ENCODE data around the gene MANF. TPM values are rescaled to one million over a fixed set of nuclear protein-coding genes. Genes with fewer than 3 reads are reported as not detected.
"Not testable (repeated sequence)": the region's sequence is repeated elsewhere in the genome, so short reads cannot be mapped to it uniquely, and the experiment has no call there.

The MANF gene
- total RNA-seq, 2 donors from 2014 or later, result 198 to 250 TPM

GRCh38 chr3:51379301-51379700 lies 5.8 kb upstream of the MANF start:
- peaks cover 6% of the 10 kb centered on the region for H3K36me3 Mint-ChIP-seq
- ATAC-seq (no peak), DNase-seq (ENCODE audit: low spot score) (no peak)
- H3K27ac Mint-ChIP-seq, result peak overlapping the region in 1 of 2 donors; percentile 5
- H3K4me1 Mint-ChIP-seq (ENCODE audit: low read depth in 2 of 2), result peaks cover 9 to 13% of the 10 kb centered on the region in 2 donors
- no peaks in the 10 kb centered on the region for H3K27me3 Mint-ChIP-seq
- H3K9me3 Mint-ChIP-seq, result no peaks in the 10 kb centered on the region
- no peak overlapping the region for H3K4me3 Mint-ChIP-seq

DNA sequence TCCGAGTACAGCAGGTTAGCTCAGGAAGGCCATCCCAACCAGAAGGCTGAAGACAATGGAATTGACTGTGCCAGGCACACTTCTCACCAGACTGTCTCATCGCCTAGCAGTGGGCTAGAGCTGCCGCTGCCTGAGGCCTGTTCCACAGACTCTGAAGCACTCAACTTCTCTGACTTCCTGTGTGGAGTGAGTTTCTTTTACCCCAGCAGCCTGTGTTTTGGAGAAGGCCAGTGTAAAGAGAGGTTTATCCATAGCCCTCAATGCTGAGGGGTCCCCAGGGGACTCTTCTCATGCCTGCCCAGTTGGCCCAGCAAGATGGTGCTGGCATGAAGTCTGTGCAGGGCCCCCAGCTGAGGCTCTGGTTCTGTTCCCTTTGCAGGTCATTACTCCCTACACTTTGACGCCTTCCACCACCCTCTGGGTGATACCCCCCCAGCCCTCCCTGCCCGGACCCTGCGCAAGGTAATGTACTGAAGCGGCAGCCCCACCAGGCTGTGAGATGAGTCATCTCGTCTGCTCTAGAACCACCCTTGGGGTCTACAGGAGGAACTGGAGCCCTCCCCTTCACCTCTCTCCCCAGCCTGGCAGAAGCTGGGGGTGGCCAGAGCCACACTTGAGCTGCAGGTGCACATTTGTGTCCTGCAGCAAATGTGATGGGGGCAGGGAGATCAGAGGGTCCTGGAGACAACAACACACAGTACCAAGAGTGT lies 5.2 kb upstream of the MANF start:
- Mint-ChIP-seq H3K27ac (no peak overlapping the region), H3K9me3 (no peaks in the 10 kb centered on the region), H3K36me3 (peaks cover 6% of the 10 kb centered on the region), H3K27me3 (no peaks in the 10 kb centered on the region), H3K4me3 (no peak overlapping the region), H3K4me1 (ENCODE audit: low read depth in 2 of 2) (peaks cover 9 to 15% of the 10 kb centered on the region in 2 donors)
- DNase-seq (ENCODE audit: low spot score), result no peak
- no peak for ATAC-seq

GRCh38 chr3:51380601-51381332 lies 4.3 kb upstream of the MANF start:
- Mint-ChIP-seq H3K4me1 (ENCODE audit: low read depth in 2 of 2) (peaks cover 12 to 18% of the 10 kb centered on the region in 2 donors), H3K27me3 (no peaks in the 10 kb centered on the region), H3K4me3 (no peak overlapping the region), H3K9me3 (no peaks in the 10 kb centered on the region), H3K27ac (no peak overlapping the region), H3K36me3 (peaks cover 6% of the 10 kb centered on the region)
- ATAC-seq (no peak), DNase-seq (ENCODE audit: low spot score) (no peak)

DNA sequence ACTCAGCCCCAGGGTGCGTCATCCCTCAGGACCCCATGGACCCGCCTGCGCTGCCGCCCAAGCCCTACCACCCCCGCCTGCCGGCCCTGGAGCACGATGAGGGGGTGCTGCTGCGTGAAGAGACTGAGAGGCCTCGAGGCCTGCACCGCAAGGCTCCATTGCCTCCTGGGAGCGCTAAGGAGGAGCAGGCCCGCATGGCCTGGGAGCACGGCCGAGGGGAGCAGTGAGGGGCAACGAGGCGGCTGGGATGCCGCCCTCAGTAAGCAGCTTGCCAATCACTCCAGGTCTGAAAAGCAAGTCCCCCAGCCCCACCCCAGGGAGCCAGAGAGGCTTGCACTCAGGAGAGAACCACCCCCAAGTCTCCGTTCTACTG lies 3.8 kb upstream of the MANF start:
- peaks cover 18 to 23% of the 10 kb centered on the region in 2 donors for H3K4me1 Mint-ChIP-seq (ENCODE audit: low read depth in 2 of 2)
- H3K27ac Mint-ChIP-seq, result no peak overlapping the region
- H3K27me3 Mint-ChIP-seq, result no peaks in the 10 kb centered on the region
- no peak for ATAC-seq
- no peaks in the 10 kb centered on the region for H3K9me3 Mint-ChIP-seq
- no peak for DNase-seq (ENCODE audit: low spot score)
- peaks cover 10% of the 10 kb centered on the region for H3K36me3 Mint-ChIP-seq
- no peak overlapping the region for H3K4me3 Mint-ChIP-seq

- Mint-ChIP-seq H3K4me3 (no peak overlapping the region), H3K9me3 (no peaks in the 10 kb centered on the region), H3K27ac (no peak overlapping the region), H3K36me3 (peaks cover 15% of the 10 kb centered on the region), H3K27me3 (no peaks in the 10 kb centered on the region), H3K4me1 (ENCODE audit: low read depth in 2 of 2) (peaks cover 24 to 29% of the 10 kb centered on the region in 2 donors)
- DNase-seq (ENCODE audit: low spot score) (no peak), ATAC-seq (no peak)
Observed at GRCh38 chr3:51382076-51382745, 2.9 kb upstream of the MANF start.

DNA sequence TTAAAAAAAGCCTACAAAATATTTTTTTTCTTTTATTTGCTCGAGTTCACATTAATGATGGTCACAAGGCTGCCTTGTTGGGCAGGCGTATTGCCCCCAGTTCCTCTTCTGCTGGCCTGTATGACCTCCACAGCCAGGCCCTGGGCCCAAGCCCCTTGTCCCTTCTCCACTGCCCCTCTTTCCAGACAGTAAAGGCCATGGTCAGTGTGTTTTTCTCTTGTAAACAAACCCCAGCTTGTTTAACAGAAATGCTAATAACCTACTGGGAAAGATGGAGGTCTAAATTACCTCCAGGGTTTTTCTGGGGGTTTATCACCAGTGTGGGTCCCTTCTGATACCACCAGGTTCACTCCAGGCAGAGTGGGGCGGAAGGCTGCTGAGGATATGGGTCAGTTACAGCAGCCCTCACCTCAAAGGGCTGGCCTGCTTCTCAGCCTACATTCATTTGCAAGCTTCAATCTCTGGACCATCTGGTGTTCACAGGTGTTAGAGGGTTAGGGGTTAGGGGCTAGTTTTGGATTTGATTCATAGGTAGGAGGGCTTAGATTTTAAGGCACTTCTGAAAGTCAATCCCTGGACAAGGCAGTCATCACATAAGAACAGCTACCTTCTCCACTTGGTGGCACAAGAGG lies 2.0 kb upstream of the MANF start:
- peaks cover 30 to 36% of the 10 kb centered on the region in 2 donors for H3K4me1 Mint-ChIP-seq (ENCODE audit: low read depth in 2 of 2)

DNA sequence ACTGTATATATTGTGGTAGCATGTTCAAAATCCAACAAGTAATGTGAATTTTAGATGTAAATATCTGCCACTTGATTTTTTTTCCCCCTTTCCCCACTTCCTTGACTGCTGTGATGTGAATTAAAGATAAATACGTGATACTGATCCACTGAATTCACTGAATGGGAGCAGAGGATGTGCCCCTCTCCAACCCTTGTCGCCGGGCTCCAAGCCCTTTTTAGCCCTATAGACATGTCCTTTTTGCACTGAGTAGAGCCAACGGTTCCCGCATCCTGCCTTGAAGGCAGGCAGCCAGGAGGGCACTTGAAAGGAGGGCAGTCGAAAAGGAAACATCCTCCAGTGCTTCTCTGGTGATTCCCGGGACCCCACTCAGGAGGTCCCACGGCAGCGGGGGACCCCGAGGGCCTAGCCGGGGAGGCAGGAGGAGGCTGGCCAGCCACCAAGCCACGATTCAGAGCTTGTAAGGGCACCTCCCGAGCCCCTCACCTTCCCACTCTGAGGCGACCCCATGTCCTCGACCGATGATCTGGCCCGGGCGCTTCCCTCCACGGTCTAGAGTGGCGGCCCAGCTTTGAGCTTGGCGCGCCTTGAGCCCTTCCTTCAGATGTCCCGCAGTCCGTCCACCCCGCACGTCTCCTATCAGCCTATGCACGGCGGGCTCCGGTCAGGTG lies 901 bp upstream of the MANF start:
- Mint-ChIP-seq H3K27ac (peak overlapping the region; percentile 99 to 100), H3K4me1 (ENCODE audit: low read depth in 2 of 2) (peaks cover 36 to 41% of the 10 kb centered on the region in 2 donors), H3K27me3 (no peaks in the 10 kb centered on the region), H3K36me3 (peaks cover 23% of the 10 kb centered on the region), H3K9me3 (no peaks in the 10 kb centered on the region), H3K4me3 (peak overlapping the region; percentile 99)
- DNase-seq (ENCODE audit: low spot score), result peak; percentile 68
- ATAC-seq, result peak; percentile 20 to 34

More for the DNA sequence above, 2.0 kb upstream of the MANF start:
- ATAC-seq, result no peak
- Mint-ChIP-seq H3K36me3 (peaks cover 22% of the 10 kb centered on the region), H3K9me3 (no peaks in the 10 kb centered on the region), H3K27ac (peak overlapping the region; percentile 99 to 100), H3K4me3 (peak overlapping the region; percentile 99), H3K27me3 (no peaks in the 10 kb centered on the region)
- no peak for DNase-seq (ENCODE audit: low spot score)

DNA sequence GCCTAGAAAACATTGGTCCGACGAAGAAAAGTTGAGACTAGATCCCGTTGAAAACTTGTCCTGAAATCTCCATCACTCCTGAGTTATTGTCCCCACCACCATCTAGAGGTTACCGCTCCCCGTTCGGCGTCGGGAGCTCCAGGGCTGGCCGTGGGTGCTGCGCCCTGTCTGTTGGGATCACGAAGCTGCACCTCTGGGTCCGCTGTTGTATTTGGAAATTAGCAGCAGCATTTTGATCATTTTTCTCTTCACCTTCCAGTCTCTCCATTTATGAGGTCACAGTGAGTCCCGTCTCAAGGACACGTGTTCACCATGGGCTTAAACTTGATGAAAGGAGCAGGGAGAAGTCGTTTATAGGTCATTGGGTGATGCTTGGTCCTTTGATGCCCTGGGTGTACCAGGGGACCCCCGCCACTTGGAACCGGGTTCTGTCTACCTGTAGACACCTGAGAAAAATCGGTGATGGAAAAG lies 565 bp downstream of the MANF start:
- Mint-ChIP-seq H3K27me3 (no peaks in the 10 kb centered on the region), H3K4me1 (ENCODE audit: low read depth in 2 of 2) (peaks cover 48 to 55% of the 10 kb centered on the region in 2 donors), H3K36me3 (peaks cover 23% of the 10 kb centered on the region), H3K9me3 (no peaks in the 10 kb centered on the region), H3K4me3 (peak overlapping the region; percentile 99), H3K27ac (peak overlapping the region; percentile 99 to 100)
- ATAC-seq, result no peak
- DNase-seq (ENCODE audit: low spot score), result no peak

GRCh38 chr3:51386159-51386851 lies 1.2 kb downstream of the MANF start:
- peak overlapping the region; percentile 99 to 100 for H3K27ac Mint-ChIP-seq
- DNase-seq (ENCODE audit: low spot score) (no peak), ATAC-seq (no peak)
- no peaks in the 10 kb centered on the region for H3K9me3 Mint-ChIP-seq
- peaks cover 23% of the 10 kb centered on the region for H3K36me3 Mint-ChIP-seq
- H3K27me3 Mint-ChIP-seq, result no peaks in the 10 kb centered on the region
- peaks cover 50 to 57% of the 10 kb centered on the region in 2 donors for H3K4me1 Mint-ChIP-seq (ENCODE audit: low read depth in 2 of 2)
- peak overlapping the region; percentile 99 for H3K4me3 Mint-ChIP-seq

- ATAC-seq, result no peak
- Mint-ChIP-seq H3K27me3 (no peaks in the 10 kb centered on the region), H3K4me1 (ENCODE audit: low read depth in 2 of 2) (peaks cover 50 to 57% of the 10 kb centered on the region in 2 donors), H3K4me3 (peak overlapping the region; percentile 99), H3K36me3 (peaks cover 23% of the 10 kb centered on the region), H3K9me3 (no peaks in the 10 kb centered on the region), H3K27ac (peak overlapping the region; percentile 99 to 100)
- DNase-seq (ENCODE audit: low spot score), result no peak
Observed at GRCh38 chr3:51386852-51387229, 1.8 kb downstream of the MANF start.

DNA sequence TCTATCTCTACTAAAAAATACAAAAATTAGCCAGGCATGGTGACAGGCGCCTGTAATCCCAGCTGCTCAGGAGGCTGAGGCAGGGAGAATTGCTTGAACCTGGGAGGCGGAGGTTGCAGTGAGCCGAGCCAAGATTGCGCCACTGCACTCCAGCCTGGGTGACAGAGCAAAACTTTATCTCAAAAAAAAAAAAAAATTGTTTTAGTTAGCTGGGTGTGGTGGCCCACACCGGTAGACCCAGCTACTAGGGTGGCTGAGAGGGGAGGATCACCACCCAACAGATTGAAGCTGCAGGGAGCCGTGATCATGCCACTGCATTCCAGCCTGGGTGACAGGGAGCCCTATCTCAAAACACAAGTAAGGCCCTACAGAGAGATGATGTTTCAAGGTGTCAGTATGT lies 2.2 kb downstream of the MANF start:
- peak overlapping the region; percentile 99 for H3K4me3 Mint-ChIP-seq
- peaks cover 23% of the 10 kb centered on the region for H3K36me3 Mint-ChIP-seq
- H3K27me3 Mint-ChIP-seq; ATAC-seq; H3K9me3 Mint-ChIP-seq; DNase-seq (ENCODE audit: low spot score): not testable (repeated sequence)
- H3K27ac Mint-ChIP-seq, result peak overlapping the region; percentile 64 to 99
- H3K4me1 Mint-ChIP-seq (ENCODE audit: low read depth in 2 of 2), result peaks cover 50 to 57% of the 10 kb centered on the region in 2 donors

DNA sequence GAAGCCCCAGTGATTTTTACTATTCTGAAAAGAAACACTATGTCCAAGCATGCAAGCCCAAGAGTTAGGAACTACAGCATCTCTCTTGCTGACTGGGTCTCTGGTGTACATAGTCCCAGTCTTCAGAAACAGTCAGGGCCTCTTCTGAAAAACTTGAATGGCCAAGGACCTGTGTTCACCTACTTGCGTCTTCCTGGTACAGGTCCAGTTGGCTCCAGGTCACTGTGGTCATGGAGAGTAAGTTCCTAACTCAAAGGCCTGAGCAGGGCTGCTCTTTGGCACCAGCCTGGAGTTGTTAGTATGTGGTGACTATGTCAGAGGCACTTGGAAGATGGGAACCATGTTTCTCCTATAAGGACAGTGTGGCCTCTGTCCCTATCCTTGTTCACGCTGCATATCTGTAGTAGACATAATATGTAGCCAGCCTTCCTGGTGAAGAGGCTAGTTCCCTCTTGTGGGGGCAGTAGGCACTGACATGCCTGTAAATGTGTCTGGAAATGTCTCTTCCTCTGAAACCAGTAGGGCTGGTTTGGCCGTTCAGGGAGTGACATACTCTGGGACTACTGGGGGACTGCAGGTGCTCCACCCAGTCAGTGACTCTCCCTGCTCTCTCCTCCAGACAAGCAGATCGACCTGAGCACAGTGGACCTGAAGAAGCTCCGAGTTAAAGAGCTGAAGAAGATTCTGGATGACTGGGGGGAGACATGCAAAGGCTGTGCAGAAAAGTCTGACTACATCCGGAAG lies 3.4 kb downstream of the MANF start:
- no peaks in the 10 kb centered on the region for H3K9me3 Mint-ChIP-seq
- peak overlapping the region in 1 of 2 donors; percentile 64 for H3K27ac Mint-ChIP-seq
- H3K4me1 Mint-ChIP-seq (ENCODE audit: low read depth in 2 of 2), result peaks cover 52 to 59% of the 10 kb centered on the region in 2 donors
- DNase-seq (ENCODE audit: low spot score) (no peak), ATAC-seq (no peak)
- peak overlapping the region; percentile 99 for H3K4me3 Mint-ChIP-seq
- no peaks in the 10 kb centered on the region for H3K27me3 Mint-ChIP-seq
- peaks cover 23% of the 10 kb centered on the region for H3K36me3 Mint-ChIP-seq

Data from natural killer cell treated with Interleukin-12 subunit alpha and Interleukin-12 subunit beta and Interleukin-15 and Interleukin-18, amount 100 ng/mL, for 72 hours (primary cell).